HG02610 (cell line): ENCODE results near the gene SCNN1A.

Source experiments
- ATAC-seq: cut with Tn5 transposase; IDR thresholded peaks from one replicate; pipeline ENCODE4 v1.9.1; 2021; ENCODE audit warnings: mild to moderate bottlenecking, moderate library complexity; ENCODE audit not compliant: unreplicated experiment

The SCNN1A gene

GRCh38 chr12:6297170-6297569 is 78.2 kb downstream of the SCNN1A start:
- ATAC-seq, result no peak
